Measurements from ENCODE around the gene TBCK.

GRCh38 chr4:106343865-106344646, 28.0 kb upstream of the TBCK start:
- TF ChIP-seq POLR2AphosphoS5 (IDR thresholded peaks at IDR 0.05; ENCODE audit: low read depth, low read length) (no peak), TAF1 (IDR thresholded peaks at IDR 0.05; ENCODE audit: borderline replicate concordance, low read depth, low read length) (no peak), POLR2A (IDR thresholded peaks at IDR 0.05; ENCODE audit: low read depth, low read length) (no peak)
